ENCODE measurements around the gene MINK1. TPM values are rescaled to one million over a fixed set of nuclear protein-coding genes. Genes with fewer than 3 reads are reported as not detected.

Gene MINK1
- total and polyA plus RNA-seq, 2 of the 13 experiments (the other 11 are each of a cell fraction or from before 2014, with no cell fraction given) = 17.2 to 63.9 TPM

- Histone ChIP-seq H3K9me3 (ENCODE audit: low read length) (no peaks in the 10 kb centered on the region), H3K4me3 (replicated peaks in 1 of 3; ENCODE audit: insufficient read depth in 1 of 3, low read depth in 2 of 3, low read length in 3 of 3) (peak overlapping the region in 1 of 3 experiments; percentile 26; a peak in 4 of 6 replicates), H3K27me3 (ENCODE audit: control insufficient read depth in 1 of 2, insufficient read depth in 2 of 2, low read length in 2 of 2) (no peaks in the 10 kb centered on the region), H4K20me1 (ENCODE audit: insufficient read depth, low read length) (no peaks in the 10 kb centered on the region), H3K9ac (ENCODE audit: insufficient read depth, low read depth, low read length) (no peak overlapping the region), H3K4me1 (ENCODE audit: insufficient read depth, low read length) (peaks cover 23% of the 10 kb centered on the region), H3K4me2 (ENCODE audit: low read depth, low read length) (peak overlapping the region; percentile 75), H3K79me2 (ENCODE audit: insufficient read depth, low read length) (no peaks in the 10 kb centered on the region), H3K36me3 (replicated peaks in 1 of 2; ENCODE audit: control insufficient read depth in 1 of 2, insufficient read depth in 2 of 2, low read length in 2 of 2) (no peaks in the 10 kb centered on the region), H2AFZ (ENCODE audit: low read length) (no peak overlapping the region), H3K27ac (ENCODE audit: extremely low read length, insufficient read depth, low read length) (no peak overlapping the region)
- in situ Hi-C loops (cut with HindIII; ENCODE audit: extremely low pct_ligation_motif_present, low pct_unique_long_range_greater_than_20kb) (no loop called here), intact Hi-C loops (cut with micrococcal nuclease; ENCODE audit: unreplicated experiment) (no loop called here)
- FAIRE-seq (no peak), DNase-seq (ENCODE audit: low spot score) (no peak), ATAC-seq (peak; percentile 32)
- TF ChIP-seq ZNF274 (CRISPR knock-in tag; IDR thresholded peaks at IDR 0.05) = no peak
- TF ChIP-seq NKX3-1 (CRISPR knock-in tag; IDR thresholded peaks at IDR 0.05) = no peak
- no peak for TF ChIP-seq RFX5 (IDR thresholded peaks at IDR 0.05; ENCODE audit: low read depth, low read length)
- TF ChIP-seq MLX (CRISPR knock-in tag; IDR thresholded peaks at IDR 0.05) = no peak
- no peak for TF ChIP-seq ZNF83 (CRISPR knock-in tag; IDR thresholded peaks at IDR 0.05; ENCODE audit: borderline replicate concordance)
- TF ChIP-seq ZNF772 (CRISPR knock-in tag; IDR thresholded peaks at IDR 0.05) = no peak
- no peak for TF ChIP-seq ZNF18 (CRISPR knock-in tag; IDR thresholded peaks at IDR 0.05; ENCODE audit: insufficient replicate concordance)
- TF ChIP-seq CBFB (CRISPR knock-in tag; IDR thresholded peaks at IDR 0.05) = no peak
- no peak for TF ChIP-seq SAFB2 (CRISPR knock-in tag; IDR thresholded peaks at IDR 0.05; ENCODE audit: borderline replicate concordance, low read depth)
- no peak for TF ChIP-seq MTF1 (CRISPR knock-in tag; IDR thresholded peaks at IDR 0.05)
- no peak for TF ChIP-seq ZNF737 (CRISPR knock-in tag; IDR thresholded peaks at IDR 0.05; ENCODE audit: borderline replicate concordance)
- no peak for TF ChIP-seq RFX1 (IDR thresholded peaks at IDR 0.05)
- no peak for TF ChIP-seq AGO2 (optimal IDR thresholded peaks at IDR 0.05; ENCODE audit: low read depth, low read length)
- TF ChIP-seq NR0B2 (CRISPR knock-in tag; IDR thresholded peaks at IDR 0.05) = no peak
- no peak for TF ChIP-seq HES4 (CRISPR knock-in tag; IDR thresholded peaks at IDR 0.05; ENCODE audit: borderline replicate concordance)
- TF ChIP-seq ZNF629 (CRISPR knock-in tag; conservative IDR thresholded peaks at IDR 0.05) = no peak
- ChIA-PET POLR2A (interaction anchor here (0.6 to 3.0 kb wide), 12 partner anchors 9 to 216 kb away, joined by 3 to 35 read pairs (median 6); partner anchors contain the start of genes ENO3, PELP1, PFN1 and RNF167), CTCF (ENCODE audit: low intra/inter-chr PET ratio, low total read pairs) (no interaction called here)
- WGBS (ENCODE audit: low lambda C conversion rate) = 16% methylated on average over 8 of the region's 8 CpGs
- no TSS peak for BruUV-seq (replicated peaks)
These were observed 86.4 kb downstream of the MINK1 start for GRCh38 chr17:4919511-4920047.
